Uterus (tissue), 2 donors: ENCODE results near the gene GRIPAP1.

ENCODE experiments used
- CTCF ChIP-seq, 4 experiments: fragments of 200-600 bp in 2 of 4; fragments of 450-650 bp in 2 of 4; sonication (generic) in 2 of 4; IDR thresholded peaks; one replicate each; pipeline ENCODE4 v1.5.1; 2016 to 2019; ENCODE audit warnings: antibody characterized with exemption in 4 of 4, mild to moderate bottlenecking in 2 of 4, moderate library complexity in 1 of 4
- POLR2A ChIP-seq, 2 donors: fragments of 450-650 bp; IDR thresholded peaks; one replicate each; pipeline ENCODE4 v1.6.1; 2016; ENCODE audit warnings: antibody characterized with exemption in 2 of 2, mild to moderate bottlenecking in 1 of 2, moderate library complexity in 1 of 2

GRCh38 chrX:48989483-48989882 is 12.6 kb downstream of the GRIPAP1 start:
- no peak for TF ChIP-seq CTCF (IDR thresholded peaks at IDR 0.05)
- TF ChIP-seq POLR2A (IDR thresholded peaks at IDR 0.05) = no peak
